Measurements from ENCODE around the gene PBRM1.

DNA sequence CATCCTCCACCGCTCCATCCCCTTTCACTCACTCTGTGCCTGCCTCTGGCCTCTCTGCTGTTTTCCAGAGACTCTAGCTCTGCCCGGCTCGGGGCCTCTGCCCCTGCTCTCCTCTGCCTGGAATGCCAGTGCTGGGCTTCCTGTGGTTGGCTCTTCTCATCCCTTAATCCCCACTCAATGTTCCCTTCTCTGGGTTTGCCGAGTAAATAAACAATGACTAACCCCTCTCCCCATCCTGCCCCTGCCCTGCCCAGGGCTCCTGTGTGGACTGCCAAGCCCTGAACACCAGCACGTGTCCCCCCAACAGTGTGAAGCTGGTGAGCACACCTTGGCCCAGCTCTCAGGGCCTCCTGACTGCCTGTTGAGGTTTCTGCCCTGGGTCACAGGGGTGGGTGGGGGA is 178.4 kb downstream of the PBRM1 start:
- TF ChIP-seq EP300 (IDR thresholded peaks at IDR 0.05; ENCODE audit: borderline replicate concordance) (no peak), TAF1 (IDR thresholded peaks at IDR 0.05; ENCODE audit: low read depth) (no peak), NFIC (IDR thresholded peaks at IDR 0.05) (no peak), CREB1 (IDR thresholded peaks at IDR 0.05; ENCODE audit: low read depth) (no peak), CEBPB (IDR thresholded peaks at IDR 0.05) (no peak), YY1 (IDR thresholded peaks at IDR 0.05; ENCODE audit: low read depth) (no peak), EGR1 (IDR thresholded peaks at IDR 0.05) (no peak), RAD21 (IDR thresholded peaks at IDR 0.05; ENCODE audit: low read depth) (no peak)
- TF ChIP-seq, protein P1, sequence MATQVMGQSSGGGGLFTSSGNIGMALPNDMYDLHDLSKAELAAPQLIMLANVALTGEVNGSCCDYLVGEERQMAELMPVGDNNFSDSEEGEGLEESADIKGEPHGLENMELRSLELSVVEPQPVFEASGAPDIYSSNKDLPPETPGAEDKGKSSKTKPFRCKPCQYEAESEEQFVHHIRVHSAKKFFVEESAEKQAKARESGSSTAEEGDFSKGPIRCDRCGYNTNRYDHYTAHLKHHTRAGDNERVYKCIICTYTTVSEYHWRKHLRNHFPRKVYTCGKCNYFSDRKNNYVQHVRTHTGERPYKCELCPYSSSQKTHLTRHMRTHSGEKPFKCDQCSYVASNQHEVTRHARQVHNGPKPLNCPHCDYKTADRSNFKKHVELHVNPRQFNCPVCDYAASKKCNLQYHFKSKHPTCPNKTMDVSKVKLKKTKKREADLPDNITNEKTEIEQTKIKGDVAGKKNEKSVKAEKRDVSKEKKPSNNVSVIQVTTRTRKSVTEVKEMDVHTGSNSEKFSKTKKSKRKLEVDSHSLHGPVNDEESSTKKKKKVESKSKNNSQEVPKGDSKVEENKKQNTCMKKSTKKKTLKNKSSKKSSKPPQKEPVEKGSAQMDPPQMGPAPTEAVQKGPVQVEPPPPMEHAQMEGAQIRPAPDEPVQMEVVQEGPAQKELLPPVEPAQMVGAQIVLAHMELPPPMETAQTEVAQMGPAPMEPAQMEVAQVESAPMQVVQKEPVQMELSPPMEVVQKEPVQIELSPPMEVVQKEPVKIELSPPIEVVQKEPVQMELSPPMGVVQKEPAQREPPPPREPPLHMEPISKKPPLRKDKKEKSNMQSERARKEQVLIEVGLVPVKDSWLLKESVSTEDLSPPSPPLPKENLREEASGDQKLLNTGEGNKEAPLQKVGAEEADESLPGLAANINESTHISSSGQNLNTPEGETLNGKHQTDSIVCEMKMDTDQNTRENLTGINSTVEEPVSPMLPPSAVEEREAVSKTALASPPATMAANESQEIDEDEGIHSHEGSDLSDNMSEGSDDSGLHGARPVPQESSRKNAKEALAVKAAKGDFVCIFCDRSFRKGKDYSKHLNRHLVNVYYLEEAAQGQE (IDR thresholded peaks at IDR 0.05; ENCODE audit: low read depth), result no peak
